GM21447 (cell line): Measurements from ENCODE around the gene MAP3K19.
"Not testable (repeated sequence)": the region's sequence is repeated elsewhere in the genome, so short reads cannot be mapped to it uniquely, and the experiment has no call there.

ENCODE experiments used
- ATAC-seq: cut with Tn5 transposase; IDR thresholded peaks from one replicate; pipeline ENCODE4 v1.9.1; 2021; ENCODE audit not compliant: unreplicated experiment

The MAP3K19 gene, protein sequence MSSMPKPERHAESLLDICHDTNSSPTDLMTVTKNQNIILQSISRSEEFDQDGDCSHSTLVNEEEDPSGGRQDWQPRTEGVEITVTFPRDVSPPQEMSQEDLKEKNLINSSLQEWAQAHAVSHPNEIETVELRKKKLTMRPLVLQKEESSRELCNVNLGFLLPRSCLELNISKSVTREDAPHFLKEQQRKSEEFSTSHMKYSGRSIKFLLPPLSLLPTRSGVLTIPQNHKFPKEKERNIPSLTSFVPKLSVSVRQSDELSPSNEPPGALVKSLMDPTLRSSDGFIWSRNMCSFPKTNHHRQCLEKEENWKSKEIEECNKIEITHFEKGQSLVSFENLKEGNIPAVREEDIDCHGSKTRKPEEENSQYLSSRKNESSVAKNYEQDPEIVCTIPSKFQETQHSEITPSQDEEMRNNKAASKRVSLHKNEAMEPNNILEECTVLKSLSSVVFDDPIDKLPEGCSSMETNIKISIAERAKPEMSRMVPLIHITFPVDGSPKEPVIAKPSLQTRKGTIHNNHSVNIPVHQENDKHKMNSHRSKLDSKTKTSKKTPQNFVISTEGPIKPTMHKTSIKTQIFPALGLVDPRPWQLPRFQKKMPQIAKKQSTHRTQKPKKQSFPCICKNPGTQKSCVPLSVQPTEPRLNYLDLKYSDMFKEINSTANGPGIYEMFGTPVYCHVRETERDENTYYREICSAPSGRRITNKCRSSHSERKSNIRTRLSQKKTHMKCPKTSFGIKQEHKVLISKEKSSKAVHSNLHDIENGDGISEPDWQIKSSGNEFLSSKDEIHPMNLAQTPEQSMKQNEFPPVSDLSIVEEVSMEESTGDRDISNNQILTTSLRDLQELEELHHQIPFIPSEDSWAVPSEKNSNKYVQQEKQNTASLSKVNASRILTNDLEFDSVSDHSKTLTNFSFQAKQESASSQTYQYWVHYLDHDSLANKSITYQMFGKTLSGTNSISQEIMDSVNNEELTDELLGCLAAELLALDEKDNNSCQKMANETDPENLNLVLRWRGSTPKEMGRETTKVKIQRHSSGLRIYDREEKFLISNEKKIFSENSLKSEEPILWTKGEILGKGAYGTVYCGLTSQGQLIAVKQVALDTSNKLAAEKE (N-terminal part only)

DNA sequence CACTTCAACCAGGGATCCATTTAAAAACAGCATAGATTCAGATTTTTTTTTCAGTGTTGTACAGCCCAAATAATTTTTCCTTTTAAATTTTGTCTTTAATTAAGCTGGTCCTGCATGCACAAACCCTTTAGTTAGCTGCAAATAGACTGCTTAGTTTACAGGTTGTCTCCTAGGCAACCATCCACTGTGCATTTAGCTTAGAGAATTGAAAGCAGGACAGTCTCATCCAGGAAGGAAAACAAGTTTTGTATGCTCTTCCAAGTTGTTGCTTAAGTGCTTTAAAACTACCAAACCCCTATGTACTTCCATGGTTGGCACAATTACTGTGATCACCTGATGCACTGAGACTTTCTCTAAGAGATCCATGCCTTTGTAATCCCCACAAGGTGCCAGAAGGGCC is at the start of gene MAP3K19:
MAP3K19 (minus strand) TSS at position 148 of the 400 bp plus-strand sequence. CDS start 22,800 bp downstream, outside the sequence.
- no peak for ATAC-seq

DNA sequence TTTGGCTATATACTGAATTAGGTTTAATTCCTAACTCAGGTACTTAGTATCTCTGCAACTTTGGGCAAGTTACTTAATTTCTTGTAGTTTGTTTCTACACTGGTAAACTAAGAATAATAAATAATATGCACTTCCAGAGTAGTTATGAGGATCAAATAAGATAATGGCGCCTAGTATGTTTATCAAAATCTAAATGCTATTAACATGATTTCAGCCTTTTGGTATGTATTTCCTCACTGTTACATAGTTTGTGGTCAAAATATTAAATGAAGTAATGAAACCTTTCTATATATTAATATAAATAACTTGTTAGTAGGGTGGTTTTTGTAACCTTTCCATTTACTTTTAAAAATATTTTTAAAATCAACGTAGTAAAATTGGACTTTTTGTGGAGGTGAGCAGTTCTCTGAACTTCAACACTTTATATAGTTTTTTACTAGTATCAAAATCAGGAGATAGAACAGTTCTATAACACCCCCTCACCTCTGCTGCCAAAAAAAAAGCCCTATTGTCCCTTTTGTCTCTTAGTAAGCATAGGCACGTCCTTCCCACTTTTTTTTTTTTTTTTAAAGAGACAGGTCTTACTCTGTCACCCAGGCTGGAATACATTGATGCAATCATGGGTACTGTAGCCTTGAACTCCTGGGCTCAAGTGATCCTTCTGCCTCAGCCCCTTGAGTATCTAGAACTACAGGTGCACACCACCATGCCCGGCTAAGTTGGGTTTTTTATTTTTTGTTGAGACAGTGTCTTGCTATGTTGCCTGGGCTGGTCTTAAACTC is 49.6 kb upstream of the MAP3K19 start:
- no peak for ATAC-seq

DNA sequence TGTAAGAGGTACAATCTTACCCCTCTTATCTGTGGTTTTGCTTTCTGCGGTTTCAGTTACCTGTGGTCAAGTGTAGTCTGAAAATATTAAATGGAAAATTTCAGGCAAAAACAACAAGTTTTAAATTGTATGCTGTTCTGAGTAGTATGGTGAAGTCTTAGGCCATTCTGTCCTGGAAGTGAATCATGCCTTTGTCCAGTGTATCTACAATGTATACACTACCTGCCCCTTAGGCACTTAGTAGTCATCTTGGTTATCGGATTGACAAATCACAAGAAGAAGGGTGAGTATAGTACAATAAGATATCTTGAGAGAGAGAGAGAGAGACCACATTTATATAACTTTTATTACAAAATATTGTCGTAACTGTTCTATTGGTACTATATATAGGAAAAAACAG is 48.3 kb upstream of the MAP3K19 start:
- ATAC-seq: no peak

- ATAC-seq: no peak
Measured at GRCh38 chr2:135094508-135094907, 47.3 kb upstream of the MAP3K19 start.

DNA sequence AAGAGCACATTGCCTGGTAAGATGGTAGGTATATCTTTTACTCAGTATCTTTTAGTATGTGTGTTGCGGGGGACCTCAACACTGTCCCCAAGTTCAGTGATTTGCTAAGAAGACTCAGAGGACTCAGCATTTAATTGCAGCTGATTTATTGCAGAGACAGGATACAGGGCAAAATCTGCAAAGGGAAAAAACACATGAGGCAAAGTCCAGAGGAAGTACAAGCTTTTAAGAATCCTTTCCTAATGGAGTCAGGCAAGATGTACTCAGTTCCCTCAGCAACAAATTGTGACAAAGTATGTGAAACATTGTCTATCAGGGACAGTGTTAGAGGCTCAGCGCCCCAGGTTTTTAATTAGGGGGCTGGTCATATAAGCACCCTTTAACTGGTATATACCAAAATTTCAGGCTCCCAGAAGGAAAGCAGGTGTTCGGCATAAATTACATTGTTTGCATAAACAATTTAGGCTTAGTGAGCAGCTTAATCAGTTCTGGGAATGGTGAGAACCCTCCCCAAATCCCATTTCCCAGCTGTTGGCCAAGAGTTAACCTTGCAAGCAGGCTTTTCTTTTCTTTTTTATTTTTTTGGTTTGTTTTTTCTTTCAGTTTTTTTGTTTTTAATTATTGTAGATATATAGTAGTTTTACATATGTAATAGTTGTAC is 46.6 kb upstream of the MAP3K19 start:
- no peak for ATAC-seq

DNA sequence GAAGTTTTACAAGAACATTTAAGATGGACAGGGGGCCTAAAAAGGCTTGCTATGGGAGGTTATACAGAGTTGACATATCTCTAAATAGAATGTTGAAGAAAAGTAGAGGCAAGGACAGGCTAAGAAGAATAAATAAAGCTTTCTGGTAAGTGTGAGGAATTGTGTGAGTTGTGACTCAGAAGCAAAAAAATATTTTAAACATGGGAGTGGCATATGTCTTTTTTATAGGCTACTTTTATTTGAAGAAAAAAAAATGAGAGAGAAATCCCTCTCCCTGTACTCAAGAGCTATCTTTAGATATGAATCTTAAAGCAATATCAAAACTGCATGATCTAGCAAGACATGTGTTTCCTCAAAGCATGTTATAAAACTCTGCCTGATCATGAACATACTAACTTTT is 45.9 kb upstream of the MAP3K19 start:
- no peak for ATAC-seq

GRCh38 chr2:135091681-135092080 is 44.4 kb upstream of the MAP3K19 start:
- no peak for ATAC-seq

- not testable (repeated sequence) for ATAC-seq
Measured at GRCh38 chr2:135089597-135089996, 42.4 kb upstream of the MAP3K19 start.

DNA sequence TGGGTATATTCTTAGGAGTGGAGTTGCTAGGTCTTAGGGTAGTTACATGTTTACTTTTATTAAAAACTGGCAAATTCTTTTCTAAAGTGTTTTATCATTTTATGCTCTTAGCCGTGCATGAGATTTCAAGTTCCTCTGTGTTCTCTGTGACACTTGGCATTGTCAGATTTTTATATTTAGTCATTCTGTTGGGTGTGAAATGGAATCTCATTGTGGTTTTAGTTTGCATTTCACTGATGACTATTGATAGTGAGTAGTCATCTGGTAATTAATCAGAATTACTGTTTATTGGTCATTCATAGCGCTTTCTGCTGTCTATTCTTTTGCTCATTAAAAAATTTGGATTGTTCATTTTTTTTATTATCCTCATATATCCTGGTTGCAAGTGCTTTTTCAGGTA is 39.0 kb upstream of the MAP3K19 start:
- ATAC-seq: no peak

DNA sequence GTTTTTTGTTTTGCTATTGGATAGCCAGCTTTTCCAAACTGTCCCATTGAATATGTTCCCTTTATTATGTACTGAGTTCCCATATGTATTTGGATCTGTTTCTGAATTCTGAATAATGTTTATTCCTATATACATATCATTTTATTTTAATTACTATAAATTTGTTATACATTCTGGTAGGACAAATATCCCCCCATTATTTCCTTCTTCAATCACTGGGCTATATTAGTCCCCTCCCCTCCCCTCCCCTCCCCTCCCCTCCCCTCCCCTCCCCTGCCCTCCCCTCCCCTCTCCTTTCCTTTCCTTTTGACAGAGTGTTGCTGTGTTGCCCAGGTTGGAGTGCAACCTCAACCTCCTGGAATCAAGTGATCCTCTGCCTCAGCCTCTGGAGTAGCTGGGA is 31.2 kb upstream of the MAP3K19 start:
- no peak for ATAC-seq

DNA sequence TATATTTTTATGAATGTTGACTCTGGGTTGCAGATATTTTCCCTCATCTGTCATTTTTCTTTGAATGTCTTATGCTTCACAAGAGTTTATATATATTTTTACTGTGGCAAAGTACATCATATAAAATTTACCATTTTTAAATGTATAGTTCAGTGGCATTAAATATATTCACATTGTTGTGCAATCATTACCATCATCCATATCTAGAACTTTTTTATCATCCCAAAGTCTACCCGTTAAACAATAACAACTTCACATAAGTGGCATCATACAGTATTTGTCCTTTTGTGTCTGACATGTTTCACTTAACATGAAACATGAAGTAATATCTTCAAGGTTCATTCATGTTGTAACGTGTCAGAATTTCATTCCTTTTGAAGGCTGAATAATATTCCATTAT is 29.3 kb upstream of the MAP3K19 start:
- ATAC-seq: no peak

GRCh38 chr2:135074216-135074615 is 27.0 kb upstream of the MAP3K19 start:
- ATAC-seq: no peak

- ATAC-seq: no peak
Measured at GRCh38 chr2:135072125-135072997, 25.1 kb upstream of the MAP3K19 start.

DNA sequence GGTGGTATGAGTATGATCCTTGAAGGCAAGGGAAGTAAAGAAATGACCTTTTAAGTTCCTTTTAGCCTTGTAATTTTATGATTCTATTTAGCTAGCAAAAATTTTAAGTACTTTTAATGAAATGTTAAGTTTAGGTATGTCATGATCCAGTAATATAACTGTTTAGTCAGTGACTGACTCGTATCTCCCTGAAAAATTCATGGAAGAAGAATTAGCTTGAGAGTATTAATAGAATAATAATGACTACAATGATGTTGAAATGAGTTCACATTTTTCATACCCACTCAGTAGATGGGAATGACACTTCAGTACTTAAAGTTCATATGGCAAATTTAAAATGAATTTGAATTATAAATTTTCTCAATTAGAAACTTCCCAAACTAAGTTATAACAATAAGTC is 19.5 kb upstream of the MAP3K19 start:
- ATAC-seq: no peak

DNA sequence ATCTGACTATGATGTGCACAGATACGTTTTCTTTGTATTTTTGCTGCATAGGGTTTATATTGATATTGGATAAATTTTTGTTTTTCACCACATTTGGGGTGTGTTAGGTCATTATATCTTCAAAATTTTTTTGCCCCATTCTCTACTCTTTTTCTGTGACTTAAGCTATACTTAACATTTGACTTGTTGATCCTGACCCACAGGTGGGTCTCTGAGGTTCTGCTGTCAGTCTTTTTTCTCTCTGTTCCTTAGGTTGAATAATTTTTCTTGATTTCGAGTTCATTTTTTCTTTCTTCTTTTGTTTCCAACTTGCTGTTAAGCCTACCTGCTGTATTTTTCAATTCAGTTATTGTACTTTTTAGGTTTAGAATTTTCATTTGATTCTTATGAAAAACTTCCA is 16.9 kb upstream of the MAP3K19 start:
- no peak for ATAC-seq

DNA sequence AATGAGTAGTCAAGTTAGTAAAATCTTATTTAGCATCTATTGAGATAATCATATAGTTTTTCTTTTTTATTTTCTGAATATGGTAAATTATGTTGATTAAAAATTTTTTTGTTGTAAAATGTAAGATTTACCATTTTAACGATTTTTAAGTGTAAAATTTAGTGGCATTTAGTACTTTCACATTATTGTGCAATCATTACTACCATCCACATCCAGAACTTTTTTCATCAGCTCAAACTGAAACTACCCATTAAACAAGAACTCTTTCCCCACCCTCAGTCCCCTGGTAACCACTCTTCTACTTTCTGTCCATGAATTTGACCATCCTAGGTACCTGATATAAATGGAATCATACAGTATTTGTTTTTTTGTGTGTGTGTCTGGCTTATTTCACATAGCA is 16.0 kb upstream of the MAP3K19 start:
- ATAC-seq: no peak

- ATAC-seq: no peak
Measured at GRCh38 chr2:135059577-135059976, 12.3 kb upstream of the MAP3K19 start.

GRCh38 chr2:135056790-135057189 is 9.5 kb upstream of the MAP3K19 start:
- ATAC-seq: no peak

GRCh38 chr2:135055182-135055786 is 8.0 kb upstream of the MAP3K19 start:
- no peak for ATAC-seq
